NCI-H226 (cell line): ENCODE data around the gene CD300H.
"Not testable (repeated sequence)": the region's sequence is repeated elsewhere in the genome, so short reads cannot be mapped to it uniquely, and the experiment has no call there.

Experiments used
- DNase-seq: peaks from one replicate; pipeline ENCODE4 v3.0.0-alpha.2; 2015

The CD300H gene

GRCh38 chr17:74525465-74525725, 41.9 kb downstream of the CD300H start:
- no peak for DNase-seq

GRCh38 chr17:74524653-74525464, 42.5 kb downstream of the CD300H start:
- no peak for DNase-seq

- DNase-seq = no peak
Observed at GRCh38 chr17:74523308-74523707, 44.0 kb downstream of the CD300H start.

- no peak for DNase-seq
Observed at GRCh38 chr17:74522381-74523105, 44.8 kb downstream of the CD300H start.

GRCh38 chr17:74521701-74522201, 45.6 kb downstream of the CD300H start:
- DNase-seq = no peak

- DNase-seq = no peak
Observed at GRCh38 chr17:74520790-74521480, 46.4 kb downstream of the CD300H start.

GRCh38 chr17:74520016-74520434, 47.3 kb downstream of the CD300H start:
- no peak for DNase-seq

GRCh38 chr17:74518413-74518981, 48.8 kb downstream of the CD300H start:
- DNase-seq = not testable (repeated sequence)

GRCh38 chr17:74516561-74517328, 50.6 kb downstream of the CD300H start:
- no peak for DNase-seq

GRCh38 chr17:74515941-74516340, 51.4 kb downstream of the CD300H start:
- no peak for DNase-seq

- DNase-seq = no peak
Observed at GRCh38 chr17:74514632-74515334, 52.5 kb downstream of the CD300H start.

- no peak for DNase-seq
Observed at GRCh38 chr17:74513987-74514631, 53.2 kb downstream of the CD300H start.

GRCh38 chr17:74512624-74513091, 54.7 kb downstream of the CD300H start:
- DNase-seq = no peak

- no peak for DNase-seq
Observed at GRCh38 chr17:74512036-74512435, 55.3 kb downstream of the CD300H start.
